H9 (cell line): ENCODE results near the gene APBA2. TPM values are rescaled to one million over a fixed set of nuclear protein-coding genes. Genes with fewer than 3 reads are reported as not detected.

Experiments
- DNase-seq: peaks from one replicate; pipeline ENCODE4 v3.0.0-alpha.2; 2017
- H2AFZ ChIP-seq: one replicate; pipeline ENCODE4 v1.6.1; 2013; ENCODE audit warnings: mild to moderate bottlenecking, low read length, control low read depth, moderate library complexity
- H2AK5ac ChIP-seq: 2 replicates; pipeline ENCODE4 v1.6.1; 2013; ENCODE audit warnings: low read length, control low read depth, mixed read lengths; ENCODE audit not compliant: insufficient read length
- H2BK120ac ChIP-seq: one replicate; pipeline ENCODE4 v1.6.1; 2013; ENCODE audit warnings: low read depth, mild to moderate bottlenecking, low read length, control low read depth, inconsistent platforms; ENCODE audit not compliant: poor library complexity, severe bottlenecking
- H2BK12ac ChIP-seq: 2 replicates; pipeline ENCODE4 v1.6.1; 2013; ENCODE audit warnings: low read length, control low read depth, mixed read lengths, low read depth; ENCODE audit not compliant: insufficient read length
- H2BK15ac ChIP-seq: 2 replicates; pipeline ENCODE4 v1.6.1; 2013; ENCODE audit warnings: low read depth, low read length, control low read depth
- H2BK20ac ChIP-seq: one replicate; pipeline ENCODE4 v1.6.1; 2013; ENCODE audit warnings: low read depth, mild to moderate bottlenecking, low read length, control low read depth, inconsistent platforms; ENCODE audit not compliant: poor library complexity, severe bottlenecking
- H2BK5ac ChIP-seq: 2 replicates; pipeline ENCODE4 v1.6.1; 2013; ENCODE audit warnings: low read length, control low read depth, mixed read lengths; ENCODE audit not compliant: insufficient read length
- H3K14ac ChIP-seq: 2 replicates; pipeline ENCODE4 v1.6.1; 2013; ENCODE audit warnings: low read length, control low read depth; ENCODE audit not compliant: insufficient read depth
- H3K18ac ChIP-seq: 2 replicates; pipeline ENCODE4 v1.6.1; 2013; ENCODE audit warnings: low read depth, mild to moderate bottlenecking, mixed read lengths, low read length, control low read depth; ENCODE audit not compliant: insufficient read length
- H3K23ac ChIP-seq: 2 replicates; pipeline ENCODE4 v1.6.1; 2013; ENCODE audit warnings: low read length, control low read depth, mixed read lengths, low read depth; ENCODE audit not compliant: insufficient read length
- H3K23me2 ChIP-seq: 2 replicates; pipeline ENCODE4 v1.6.1; 2013; ENCODE audit warnings: low read depth, mild to moderate bottlenecking, mixed read lengths, low read length, control low read depth; ENCODE audit not compliant: insufficient read length, poor library complexity, severe bottlenecking
- H3K27ac ChIP-seq: 2 replicates; pipeline ENCODE4 v1.5.1; 2013; ENCODE audit warnings: low read length, control low read depth, mixed read lengths, low read depth; ENCODE audit not compliant: insufficient read length
- H3K27me3 ChIP-seq: 2 replicates; pipeline ENCODE4 v1.6.1; 2013; ENCODE audit warnings: low read length, control low read depth, inconsistent platforms; ENCODE audit not compliant: insufficient read depth
- H3K4ac ChIP-seq: 2 replicates; pipeline ENCODE4 v1.6.1; 2013; ENCODE audit warnings: low read depth, mild to moderate bottlenecking, control low read depth, inconsistent platforms, low read length, moderate library complexity
- H3K4me1 ChIP-seq: 2 replicates; pipeline ENCODE4 v1.6.1; 2013; ENCODE audit warnings: low read length, control low read depth, inconsistent platforms; ENCODE audit not compliant: insufficient read depth
- H3K4me2 ChIP-seq: 2 replicates; pipeline ENCODE4 v1.6.1; 2013; ENCODE audit warnings: low read length, control low read depth, mixed read lengths; ENCODE audit not compliant: insufficient read length, insufficient read depth
- H3K56ac ChIP-seq: 2 replicates; pipeline ENCODE4 v1.6.1; 2013; ENCODE audit warnings: low read depth, mild to moderate bottlenecking, mixed read lengths, low read length, control low read depth; ENCODE audit not compliant: insufficient read length
- H3K79me1 ChIP-seq: 2 replicates; pipeline ENCODE4 v1.6.1; 2013; ENCODE audit warnings: low read depth, mild to moderate bottlenecking, moderate library complexity, low read length, control low read depth, inconsistent platforms; ENCODE audit not compliant: insufficient read depth, poor library complexity, severe bottlenecking
- H3K79me2 ChIP-seq: 2 replicates; pipeline ENCODE4 v1.6.1; 2013; ENCODE audit warnings: low read length, control low read depth, inconsistent platforms; ENCODE audit not compliant: insufficient read depth
- H3K9ac ChIP-seq: 2 replicates; pipeline ENCODE4 v1.6.1; 2013; ENCODE audit warnings: low read length, control low read depth, mixed read lengths; ENCODE audit not compliant: insufficient read length; ENCODE audit errors: extremely low read depth
- H3K9me3 ChIP-seq: one replicate; pipeline ENCODE4 v1.6.1; 2013; ENCODE audit warnings: low read depth, low read length, inconsistent platforms; ENCODE audit not compliant: control insufficient read depth
- H3T11ph ChIP-seq: one replicate; pipeline ENCODE4 v1.6.1; 2013; ENCODE audit warnings: mild to moderate bottlenecking, low read length, control low read depth, inconsistent platforms
- H4K20me1 ChIP-seq: one replicate; pipeline ENCODE4 v1.6.1; 2013; ENCODE audit not compliant: control insufficient read depth, insufficient read length, insufficient read depth
- H4K5ac ChIP-seq: 2 replicates; pipeline ENCODE4 v1.6.1; 2013; ENCODE audit warnings: low read depth, mild to moderate bottlenecking, mixed read lengths, low read length, control low read depth; ENCODE audit not compliant: insufficient read length
- H4K8ac ChIP-seq: replicated peaks from 2 replicates; pipeline ENCODE4 v1.6.1; 2013; ENCODE audit warnings: low read length, control low read depth, mixed read lengths, low read depth; ENCODE audit not compliant: insufficient read length
- H4K91ac ChIP-seq: 2 replicates; pipeline ENCODE4 v1.6.1; 2013; ENCODE audit warnings: low read depth, mild to moderate bottlenecking, moderate library complexity, mixed read lengths, low read length, control low read depth; ENCODE audit not compliant: insufficient read length
- H3K27ac Mint-ChIP-seq, 3 experiments: 2 replicates in 2 of 3; 3 replicates in 1 of 3; pipeline ENCODE4 v1.8.0; 2020 to 2021; ENCODE audit warnings: mixed read lengths in 3 of 3, mild to moderate bottlenecking in 1 of 3, moderate library complexity in 1 of 3
- H3K27me3 Mint-ChIP-seq: 2 replicates; pipeline ENCODE4 v1.8.0; 2021; ENCODE audit warnings: low read depth, mild to moderate bottlenecking, moderate library complexity, mixed read lengths
- H3K36me3 Mint-ChIP-seq, 3 experiments: 2 replicates in 2 of 3; 3 replicates in 1 of 3; pipeline ENCODE4 v1.8.0; 2020 to 2021; ENCODE audit warnings: low read depth in 3 of 3, mixed read lengths in 3 of 3; ENCODE audit not compliant: insufficient read depth in 1 of 3
- H3K4me1 Mint-ChIP-seq, 2 experiments: 2 replicates each; pipeline ENCODE4 v1.8.0; 2020; ENCODE audit warnings: mixed read lengths in 2 of 2
- H3K4me3 Mint-ChIP-seq, 2 experiments: 2 replicates in 1 of 2; 3 replicates in 1 of 2; pipeline ENCODE4 v1.8.0; 2020 to 2021; ENCODE audit warnings: mild to moderate bottlenecking in 2 of 2, mixed read lengths in 2 of 2, moderate library complexity in 1 of 2
- H3K9me3 Mint-ChIP-seq, 2 experiments: 2 replicates in 1 of 2; 3 replicates in 1 of 2; pipeline ENCODE4 v1.8.0; 2020; ENCODE audit warnings: mild to moderate bottlenecking in 2 of 2, mixed read lengths in 2 of 2, moderate library complexity in 1 of 2
- WGBS: extraction: QIAGEN DNeasy Blood & Tissue Kit; methylation state at CpG from one replicate; pipeline ENCODE4 v1.1.7; 2013; ENCODE audit warnings: missing lambda C conversion rate, low lambda C conversion rate, mixed read lengths; ENCODE audit not compliant: insufficient read length; ENCODE audit errors: extremely low coverage; 5-methylcytosine and 5-hydroxymethylcytosine counted together
- total RNA-seq: library from RNA; stranded (reverse); gene quantifications from 2 replicates; pipeline ENCODE4 v1.2.1, GENCODE V29; 2021
- TF ChIP-seq, protein P1 (sequence below): fragments of 200-600 bp; sonication (generic); conservative IDR thresholded peaks from 3 replicates; pipeline ENCODE4 v1.8.0; 2021; ENCODE audit warnings: antibody characterized with exemption, mild to moderate bottlenecking

Gene APBA2
- total RNA-seq, 1 experiment from 2014 or later = 14.3 TPM

GRCh38 chr15:28984421-28985315, 98.9 kb downstream of the APBA2 start:
- Histone ChIP-seq H3K27ac (no peak overlapping the region), H4K91ac (no peak overlapping the region), H4K8ac (no peak overlapping the region), H4K20me1 (no peaks in the 10 kb centered on the region), H3T11ph (no peak overlapping the region), H3K18ac (no peak overlapping the region), H3K9ac (no peak overlapping the region), H2BK5ac (no peak overlapping the region), H3K56ac (no peak overlapping the region), H3K23ac (no peak overlapping the region), H3K4ac (no peak overlapping the region), H3K4me2 (no peak overlapping the region), H3K23me2 (no peaks in the 10 kb centered on the region), H3K79me2 (no peaks in the 10 kb centered on the region), H3K27me3 (no peaks in the 10 kb centered on the region), H2AFZ (no peak overlapping the region), H3K9me3 (no peaks in the 10 kb centered on the region), H3K4me1 (no peaks in the 10 kb centered on the region), H3K79me1 (no peaks in the 10 kb centered on the region), H2AK5ac (no peak overlapping the region), H2BK15ac (no peak overlapping the region), H2BK120ac (no peak overlapping the region), H2BK12ac (no peak overlapping the region), H3K14ac (peak overlapping the region; percentile 33; the same call in 1 of the 2 replicates), H2BK20ac (no peak overlapping the region), H4K5ac (no peak overlapping the region)
- Mint-ChIP-seq H3K27me3 (no peaks in the 10 kb centered on the region), H3K9me3 (no peaks in the 10 kb centered on the region), H3K36me3 (no peaks in the 10 kb centered on the region; a peak in 2 of 7 replicates), H3K4me3 (no peak overlapping the region), H3K27ac (peak overlapping the region in 2 of 3 experiments; percentile 36 to 89; a peak in 4 of 7 replicates), H3K4me1 (peaks cover 12 to 24% of the 10 kb centered on the region in 2 experiments)
- WGBS = no CpG with 5 or more reads among the region's 10 CpGs
- DNase-seq = no peak
- TF ChIP-seq, protein P1, sequence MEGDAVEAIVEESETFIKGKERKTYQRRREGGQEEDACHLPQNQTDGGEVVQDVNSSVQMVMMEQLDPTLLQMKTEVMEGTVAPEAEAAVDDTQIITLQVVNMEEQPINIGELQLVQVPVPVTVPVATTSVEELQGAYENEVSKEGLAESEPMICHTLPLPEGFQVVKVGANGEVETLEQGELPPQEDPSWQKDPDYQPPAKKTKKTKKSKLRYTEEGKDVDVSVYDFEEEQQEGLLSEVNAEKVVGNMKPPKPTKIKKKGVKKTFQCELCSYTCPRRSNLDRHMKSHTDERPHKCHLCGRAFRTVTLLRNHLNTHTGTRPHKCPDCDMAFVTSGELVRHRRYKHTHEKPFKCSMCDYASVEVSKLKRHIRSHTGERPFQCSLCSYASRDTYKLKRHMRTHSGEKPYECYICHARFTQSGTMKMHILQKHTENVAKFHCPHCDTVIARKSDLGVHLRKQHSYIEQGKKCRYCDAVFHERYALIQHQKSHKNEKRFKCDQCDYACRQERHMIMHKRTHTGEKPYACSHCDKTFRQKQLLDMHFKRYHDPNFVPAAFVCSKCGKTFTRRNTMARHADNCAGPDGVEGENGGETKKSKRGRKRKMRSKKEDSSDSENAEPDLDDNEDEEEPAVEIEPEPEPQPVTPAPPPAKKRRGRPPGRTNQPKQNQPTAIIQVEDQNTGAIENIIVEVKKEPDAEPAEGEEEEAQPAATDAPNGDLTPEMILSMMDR = no peak
